Left ventricle myocardium inferior (tissue), 1 donor: ENCODE results near the gene NGRN. TPM values are rescaled to one million over a fixed set of nuclear protein-coding genes. Genes with fewer than 3 reads are reported as not detected.

ENCODE experiments used
- DNase-seq: peaks from one replicate; pipeline ENCODE4 v3.0.0-alpha.2; 2020
- H3K27ac ChIP-seq: fragments of 200-600 bp; replicated peaks from 2 replicates; pipeline ENCODE4 v1.8.0; 2021
- H3K27me3 ChIP-seq: fragments of 200-600 bp; 2 replicates; pipeline ENCODE4 v1.8.0; 2021; ENCODE audit warnings: low read depth
- H3K36me3 ChIP-seq: fragments of 200-600 bp; 2 replicates; pipeline ENCODE4 v1.8.0; 2021
- H3K4me1 ChIP-seq: fragments of 200-600 bp; 2 replicates; pipeline ENCODE4 v1.8.0; 2021
- H3K4me3 ChIP-seq: fragments of 200-600 bp; 2 replicates; pipeline ENCODE4 v1.8.0; 2021; ENCODE audit warnings: mild to moderate bottlenecking, moderate library complexity
- H3K9me3 ChIP-seq: fragments of 200-600 bp; replicated peaks from 2 replicates; pipeline ENCODE4 v1.8.0; 2021
- intact Hi-C: fragments of 100-400 bp; cut with micrococcal nuclease; formaldehyde crosslinking; loops from one replicate; pipeline ENCODE4 v1.11.0; 2022
- long read RNA-seq: library from polyadenylated mRNA; unstranded; transcript quantifications from one replicate; pipeline ENCODE4 v2.0.0, GENCODE V29; 2021
- total RNA-seq: library from RNA; stranded (reverse); fragmentation: NEBNext Ultra II Directional; extraction: Animal tissue kit (Norgen Biotek cat#: 25700); gene quantifications from one replicate; pipeline ENCODE4 v1.2.1, GENCODE V29; 2021
- TF ChIP-seq, protein P1 (sequence below): fragments of 200-600 bp; IDR thresholded peaks from 2 replicates; pipeline ENCODE4 v1.8.0; 2021; ENCODE audit warnings: antibody characterized with exemption, mild to moderate bottlenecking, borderline replicate concordance
- donor health status: DM: no; HTN: yes; CAD: no; lungs with severe emphysema.

The NGRN gene
- total RNA-seq, result 120 TPM
- long read RNA-seq, full-length matches to known transcripts, result 402 of 404 reads
- long read RNA-seq, partial matches to known transcripts, result 0 of 404 reads
- long read RNA-seq, other reads (novel, unspliced or antisense), result 2 of 404 reads

DNA sequence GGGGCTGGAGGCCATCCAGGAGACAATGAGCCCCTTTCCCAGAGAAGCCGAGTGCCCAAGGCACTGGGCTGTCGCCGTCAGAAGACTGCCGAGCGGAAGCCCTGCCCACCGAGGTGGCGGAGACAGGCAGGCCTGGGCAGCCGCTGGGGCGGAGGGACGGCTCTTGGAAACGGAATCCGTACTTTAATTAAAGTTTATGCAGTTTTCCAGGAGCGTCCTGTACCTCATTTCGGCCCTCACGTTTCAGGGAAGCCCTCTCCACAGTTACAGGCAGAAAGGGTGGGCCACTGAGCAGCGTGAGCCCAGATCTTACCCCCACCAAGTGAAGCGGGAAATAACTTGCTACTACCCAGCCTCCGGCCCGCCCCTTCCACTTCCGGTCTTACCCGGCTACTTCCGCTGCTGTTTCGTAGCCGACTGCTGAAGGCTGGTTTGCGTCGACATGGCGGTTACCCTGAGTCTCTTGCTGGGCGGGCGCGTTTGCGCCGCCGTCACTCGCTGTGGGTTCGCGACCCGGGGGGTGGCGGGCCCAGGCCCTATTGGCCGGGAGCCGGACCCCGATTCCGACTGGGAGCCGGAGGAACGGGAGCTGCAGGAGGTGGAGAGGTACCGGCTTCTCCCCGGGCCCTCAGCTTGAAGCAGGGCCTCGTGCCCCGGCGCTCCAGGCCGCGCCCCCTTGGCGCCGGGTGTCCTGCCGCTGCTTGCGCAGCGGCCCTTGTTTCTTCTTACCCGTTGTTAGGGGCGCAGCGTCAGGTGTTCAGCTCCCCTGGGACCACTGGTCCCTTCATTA, at the start of gene NGRN:
TSS of gene NGRN (plus strand) at position 402 of the 790 bp plus-strand sequence. CDS start at position 443, 41 bp downstream.
- H3K4me1 ChIP-seq, result peaks cover 66% of the 10 kb centered on the region
- peak; percentile 94 for DNase-seq
- H3K36me3 ChIP-seq, result peaks cover 18% of the 10 kb centered on the region
- peak within 1 kb of the TSS; percentile 87 for H3K4me3 ChIP-seq
- no peaks in the 10 kb centered on the region for H3K9me3 ChIP-seq
- H3K27ac ChIP-seq, result peak within 1 kb of the TSS; percentile 98
- TF ChIP-seq, protein P1, sequence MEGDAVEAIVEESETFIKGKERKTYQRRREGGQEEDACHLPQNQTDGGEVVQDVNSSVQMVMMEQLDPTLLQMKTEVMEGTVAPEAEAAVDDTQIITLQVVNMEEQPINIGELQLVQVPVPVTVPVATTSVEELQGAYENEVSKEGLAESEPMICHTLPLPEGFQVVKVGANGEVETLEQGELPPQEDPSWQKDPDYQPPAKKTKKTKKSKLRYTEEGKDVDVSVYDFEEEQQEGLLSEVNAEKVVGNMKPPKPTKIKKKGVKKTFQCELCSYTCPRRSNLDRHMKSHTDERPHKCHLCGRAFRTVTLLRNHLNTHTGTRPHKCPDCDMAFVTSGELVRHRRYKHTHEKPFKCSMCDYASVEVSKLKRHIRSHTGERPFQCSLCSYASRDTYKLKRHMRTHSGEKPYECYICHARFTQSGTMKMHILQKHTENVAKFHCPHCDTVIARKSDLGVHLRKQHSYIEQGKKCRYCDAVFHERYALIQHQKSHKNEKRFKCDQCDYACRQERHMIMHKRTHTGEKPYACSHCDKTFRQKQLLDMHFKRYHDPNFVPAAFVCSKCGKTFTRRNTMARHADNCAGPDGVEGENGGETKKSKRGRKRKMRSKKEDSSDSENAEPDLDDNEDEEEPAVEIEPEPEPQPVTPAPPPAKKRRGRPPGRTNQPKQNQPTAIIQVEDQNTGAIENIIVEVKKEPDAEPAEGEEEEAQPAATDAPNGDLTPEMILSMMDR, result no peak
- H3K27me3 ChIP-seq, result no peaks in the 10 kb centered on the region
- intact Hi-C loops, result no loop called here

DNA sequence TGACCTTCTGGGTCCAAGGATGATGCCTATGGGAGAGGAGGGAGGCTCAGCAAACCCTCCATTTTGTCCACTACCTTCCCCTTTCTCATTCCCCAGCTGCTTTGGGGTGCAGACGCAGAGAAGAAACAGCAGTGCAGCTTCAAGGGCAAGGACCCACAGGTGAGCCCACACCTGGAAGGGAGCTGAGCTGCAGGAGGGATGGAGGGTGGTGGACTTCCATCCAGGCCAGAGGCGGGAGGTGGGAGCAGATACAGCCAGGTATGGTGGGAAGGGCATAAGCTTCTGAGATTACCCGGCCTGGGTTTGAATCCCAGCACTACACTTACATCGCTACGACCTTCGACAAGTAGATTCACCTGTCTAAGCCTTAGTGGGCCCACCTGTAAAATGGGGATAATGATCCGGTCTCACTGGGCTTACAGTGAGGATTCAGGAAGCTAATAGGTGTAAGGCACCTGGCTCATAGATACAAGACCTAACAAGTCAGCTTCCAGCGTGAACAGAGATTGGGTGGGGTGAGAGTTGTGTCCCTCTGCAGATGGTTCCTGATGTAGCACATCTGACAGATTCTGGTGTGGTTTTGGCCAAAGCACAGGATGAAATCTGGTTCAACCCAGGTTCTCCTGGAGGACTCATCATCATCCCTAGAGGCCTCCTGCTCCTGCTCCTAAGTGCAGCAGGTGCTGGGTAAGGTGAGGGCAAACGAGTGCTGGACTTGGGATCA, 47.6 kb upstream of the NGRN start:
- DNase-seq, result no peak
- Histone ChIP-seq H3K4me1 (peaks cover 22% of the 10 kb centered on the region), H3K4me3 (no peak overlapping the region), H3K36me3 (peaks cover 27% of the 10 kb centered on the region), H3K9me3 (no peaks in the 10 kb centered on the region), H3K27me3 (no peaks in the 10 kb centered on the region), H3K27ac (no peak overlapping the region)
- intact Hi-C loops, result loop anchor here (5.0 kb wide), 1 partner anchor 56 kb away; no protein-coding TSS in a partner anchor
- TF ChIP-seq, protein P1, result no peak

- DNase-seq, result no peak
These were observed 45.9 kb upstream of the NGRN start for GRCh38 chr15:90219421-90220141.

GRCh38 chr15:90221246-90221900, 44.1 kb upstream of the NGRN start:
- intact Hi-C loops, result no loop called here
- TF ChIP-seq, protein P1, result peak; percentile 83
- H3K36me3 ChIP-seq, result peaks cover 62% of the 10 kb centered on the region

More at GRCh38 chr15:90219421-90220141, 45.9 kb upstream of the NGRN start:
- H3K4me1 ChIP-seq, result peaks cover 14% of the 10 kb centered on the region
- intact Hi-C loops, result loop anchor here (5.0 kb wide), 1 partner anchor 57 kb away; no protein-coding TSS in a partner anchor
- peaks cover 45% of the 10 kb centered on the region for H3K36me3 ChIP-seq
- no peaks in the 10 kb centered on the region for H3K9me3 ChIP-seq
- no peaks in the 10 kb centered on the region for H3K27me3 ChIP-seq
- peak overlapping the region; percentile 16 for H3K27ac ChIP-seq
- TF ChIP-seq, protein P1, result peak; percentile 76
- H3K4me3 ChIP-seq, result no peak overlapping the region

More at GRCh38 chr15:90221246-90221900, 44.1 kb upstream of the NGRN start:
- Histone ChIP-seq H3K4me3 (no peak overlapping the region), H3K9me3 (no peaks in the 10 kb centered on the region), H3K27ac (peak overlapping the region; percentile 75), H3K27me3 (no peaks in the 10 kb centered on the region), H3K4me1 (peaks cover 14% of the 10 kb centered on the region)
- DNase-seq, result peak; percentile 74
